HPDE6-E6E7 (cell line): Measurements from ENCODE around the gene ZRANB3.
"Not testable (repeated sequence)": the region's sequence is repeated elsewhere in the genome, so short reads cannot be mapped to it uniquely, and the experiment has no call there.

Source experiments
- DNase-seq: peaks from one replicate; pipeline ENCODE4 v3.0.0; 2011; ENCODE audit warnings: missing footprints; ENCODE audit errors: extremely low spot score

ZRANB3 gene

GRCh38 chr2:135125940-135126339 lies 405.1 kb downstream of the ZRANB3 start:
- no peak for DNase-seq

- DNase-seq = peak; percentile 38
Measured at GRCh38 chr2:135124924-135125886, 405.8 kb downstream of the ZRANB3 start.

GRCh38 chr2:135121658-135122039 lies 409.4 kb downstream of the ZRANB3 start:
- not testable (repeated sequence) for DNase-seq

GRCh38 chr2:135121016-135121657 lies 409.9 kb downstream of the ZRANB3 start:
- no peak for DNase-seq

GRCh38 chr2:135119582-135119981 lies 411.4 kb downstream of the ZRANB3 start:
- DNase-seq = no peak

GRCh38 chr2:135113322-135113721 lies 417.7 kb downstream of the ZRANB3 start:
- no peak for DNase-seq

- not testable (repeated sequence) for DNase-seq
Measured at GRCh38 chr2:135105513-135106316, 425.3 kb downstream of the ZRANB3 start.

- DNase-seq = no peak
Measured at GRCh38 chr2:135103843-135104242, 427.2 kb downstream of the ZRANB3 start.

GRCh38 chr2:135099802-135100483 lies 431.1 kb downstream of the ZRANB3 start:
- no peak for DNase-seq

GRCh38 chr2:135097532-135098231 lies 433.3 kb downstream of the ZRANB3 start:
- no peak for DNase-seq

GRCh38 chr2:135096665-135097446 lies 434.2 kb downstream of the ZRANB3 start:
- no peak for DNase-seq

- no peak for DNase-seq
Measured at GRCh38 chr2:135095591-135095990, 435.4 kb downstream of the ZRANB3 start.

- no peak for DNase-seq
Measured at GRCh38 chr2:135094508-135094907, 436.5 kb downstream of the ZRANB3 start.

- DNase-seq = no peak
Measured at GRCh38 chr2:135093670-135094330, 437.2 kb downstream of the ZRANB3 start.

GRCh38 chr2:135093193-135093592 lies 437.8 kb downstream of the ZRANB3 start:
- DNase-seq = no peak

GRCh38 chr2:135091681-135092080 lies 439.3 kb downstream of the ZRANB3 start:
- DNase-seq = no peak

GRCh38 chr2:135089597-135089996 lies 441.4 kb downstream of the ZRANB3 start:
- not testable (repeated sequence) for DNase-seq
